ENCODE results near the gene SOCS4.
"Not testable (repeated sequence)": the region's sequence is repeated elsewhere in the genome, so short reads cannot be mapped to it uniquely, and the experiment has no call there.

SOCS4 gene

DNA sequence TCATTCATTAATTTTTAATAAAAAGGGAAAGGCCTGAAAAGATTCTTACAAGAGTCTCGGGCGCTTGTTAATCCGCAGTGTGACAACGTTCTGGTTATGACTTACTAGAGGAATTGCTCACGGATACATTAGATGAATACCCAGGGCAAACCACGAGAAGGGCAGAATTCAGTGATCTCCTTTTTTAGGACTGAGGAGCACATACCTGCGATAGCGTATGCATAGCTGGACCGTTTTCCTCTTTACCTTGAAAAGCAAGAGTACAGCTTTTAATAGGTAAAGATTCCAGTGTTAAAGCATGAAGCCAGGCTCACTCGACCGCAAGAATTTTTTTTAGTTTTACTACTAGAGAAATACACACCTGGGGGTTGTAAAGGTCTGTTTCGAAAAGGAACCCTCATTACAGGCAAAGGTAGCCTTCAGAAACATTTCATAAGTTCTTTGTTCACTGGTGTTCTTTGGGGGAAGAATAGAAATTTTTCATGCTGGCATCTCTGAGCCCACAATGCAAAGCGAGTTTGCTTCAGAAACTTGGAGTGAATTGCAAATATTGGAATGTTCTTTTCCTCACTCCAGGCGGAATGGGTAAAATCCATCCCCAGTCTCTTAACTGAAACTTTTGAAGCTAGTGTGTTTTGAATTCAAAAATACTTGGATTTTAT, 25.4 kb downstream of the SOCS4 start:
- no peak for FAIRE-seq

DNA sequence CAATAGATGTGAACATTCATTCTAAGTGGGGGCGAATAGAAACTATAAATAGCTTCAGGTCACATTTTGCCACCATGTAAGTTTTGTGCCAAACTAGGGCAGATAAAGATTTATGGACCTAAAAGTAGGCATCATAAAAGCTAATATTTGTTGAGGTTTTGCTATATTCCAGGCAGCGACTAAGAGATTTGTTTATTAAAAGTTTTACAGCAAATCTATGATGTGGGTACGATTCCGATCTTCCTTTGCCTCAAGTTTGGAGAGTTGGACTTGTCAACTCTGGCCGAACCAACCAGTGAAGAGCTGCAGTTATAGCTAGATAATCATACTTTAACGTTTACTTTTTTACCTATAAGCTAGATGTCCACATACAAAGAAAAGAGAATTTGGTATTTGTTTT, 26.0 kb downstream of the SOCS4 start:
- no peak for FAIRE-seq

- no peak for FAIRE-seq
Measured at GRCh38 chr14:55053500-55053899, 26.5 kb downstream of the SOCS4 start.

- no peak for FAIRE-seq
Measured at GRCh38 chr14:55054098-55054497, 27.1 kb downstream of the SOCS4 start.

GRCh38 chr14:55057919-55058318, 30.9 kb downstream of the SOCS4 start:
- FAIRE-seq = no peak

DNA sequence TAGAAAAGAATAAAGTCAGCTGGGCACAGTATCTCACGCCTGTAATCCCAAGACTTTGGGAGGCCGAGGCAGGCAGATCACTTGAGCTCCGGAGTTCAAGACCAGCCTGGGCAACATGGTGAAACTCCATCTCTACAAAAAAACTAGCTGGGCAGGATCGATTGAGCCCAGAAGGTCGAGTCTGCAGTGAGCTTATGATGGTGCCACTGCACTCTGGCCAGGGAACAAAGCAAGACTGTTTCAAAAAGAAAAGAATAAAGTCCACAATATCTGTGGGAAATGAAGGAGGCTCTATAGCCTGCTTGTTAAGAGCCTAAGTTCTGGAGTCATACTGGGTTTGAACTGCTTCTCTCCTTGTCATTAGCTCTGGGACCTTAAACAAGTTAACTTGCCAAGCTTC, 32.3 kb downstream of the SOCS4 start:
- FAIRE-seq = no peak

DNA sequence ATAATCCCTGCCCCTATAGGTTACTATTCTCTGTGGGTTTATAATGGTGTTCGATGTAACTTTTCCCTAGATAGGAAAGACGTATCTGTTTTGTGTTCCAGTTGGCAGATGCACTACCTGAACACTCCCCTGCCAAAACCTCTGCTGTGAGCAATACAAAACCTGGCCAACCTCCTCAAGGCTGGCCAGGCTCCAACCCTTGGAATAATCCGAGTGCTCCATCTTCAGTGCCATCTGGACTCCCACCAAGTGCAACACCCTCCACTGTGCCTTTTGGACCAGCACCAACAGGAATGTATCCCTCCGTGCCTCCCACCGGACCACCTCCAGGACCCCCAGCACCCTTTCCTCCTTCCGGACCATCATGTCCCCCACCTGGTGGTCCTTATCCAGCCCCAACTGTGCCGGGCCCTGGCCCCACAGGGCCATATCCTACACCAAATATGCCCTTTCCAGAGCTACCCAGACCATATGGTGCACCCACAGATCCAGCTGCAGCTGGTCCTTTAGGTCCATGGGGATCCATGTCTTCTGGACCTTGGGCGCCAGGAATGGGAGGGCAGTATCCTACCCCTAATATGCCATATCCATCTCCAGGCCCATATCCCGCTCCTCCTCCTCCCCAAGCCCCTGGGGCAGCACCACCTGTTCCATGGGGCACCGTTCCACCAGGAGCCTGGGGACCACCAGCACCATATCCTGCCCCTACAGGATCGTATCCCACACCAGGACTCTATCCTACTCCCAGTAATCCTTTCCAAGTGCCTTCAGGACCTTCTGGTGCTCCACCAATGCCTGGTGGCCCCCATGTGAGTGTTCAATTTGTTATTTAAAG, 35.7 kb downstream of the SOCS4 start:
- no peak for FAIRE-seq

DNA sequence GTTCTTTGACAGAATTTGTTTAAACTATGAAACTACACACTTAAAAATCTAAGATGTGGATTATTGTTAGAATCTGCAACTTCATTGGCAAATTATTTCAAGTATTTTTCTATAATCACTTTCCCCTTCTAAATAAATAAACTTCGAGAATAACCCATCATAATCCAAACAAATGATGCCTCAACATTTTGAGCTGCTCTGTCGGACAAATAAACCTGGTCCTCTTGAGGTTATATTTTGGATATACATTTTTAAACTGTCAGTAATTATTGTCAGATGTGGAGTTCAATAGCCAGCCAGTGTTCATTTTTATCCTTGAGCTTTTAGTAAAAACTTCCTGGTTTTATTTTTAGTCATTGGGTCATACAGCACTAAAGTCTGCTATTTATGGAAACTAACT, 37.9 kb downstream of the SOCS4 start:
- not testable (repeated sequence) for FAIRE-seq

DNA sequence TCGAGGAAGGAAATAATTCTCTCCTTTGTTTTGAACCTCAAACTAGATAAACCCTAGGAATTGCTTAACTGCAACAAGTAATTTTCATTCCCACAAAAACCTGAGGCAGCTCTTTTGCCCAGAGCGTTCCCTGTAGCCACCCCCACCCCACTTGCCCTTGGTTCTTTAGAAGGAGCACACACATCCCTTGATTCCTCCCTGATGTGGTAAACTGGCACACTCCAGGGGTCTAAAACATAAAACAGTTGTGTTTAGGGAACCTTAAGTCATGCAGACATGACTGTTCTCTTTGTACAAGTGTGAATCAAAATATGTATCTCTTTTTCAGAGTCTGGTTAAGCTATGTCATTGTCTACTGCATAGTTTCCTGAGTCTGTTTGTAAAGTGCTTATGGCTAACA, 38.4 kb downstream of the SOCS4 start:
- no peak for FAIRE-seq

GRCh38 chr14:55066223-55066622, 39.2 kb downstream of the SOCS4 start:
- no peak for FAIRE-seq

DNA sequence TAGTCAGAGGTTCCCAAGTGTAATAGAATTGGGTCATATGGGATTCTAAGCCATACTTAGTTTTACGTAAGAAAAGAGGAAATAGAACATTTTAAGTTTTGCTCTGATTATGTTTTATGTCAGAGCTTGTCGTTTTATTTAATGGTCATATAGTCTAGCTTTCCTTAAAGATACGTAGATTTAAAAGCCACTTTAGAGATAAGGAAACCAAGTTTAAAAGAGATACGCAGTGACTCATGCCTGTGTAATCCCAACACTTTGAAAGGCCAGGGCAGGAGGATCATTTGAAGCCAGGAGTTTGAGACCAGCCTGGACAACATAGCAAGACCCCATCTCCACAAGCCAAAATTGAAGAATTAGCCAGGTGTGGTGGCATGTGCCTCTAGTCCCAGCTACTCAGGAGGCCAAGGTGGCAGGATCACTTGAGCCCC, 44.0 kb downstream of the SOCS4 start:
- no peak for FAIRE-seq

DNA sequence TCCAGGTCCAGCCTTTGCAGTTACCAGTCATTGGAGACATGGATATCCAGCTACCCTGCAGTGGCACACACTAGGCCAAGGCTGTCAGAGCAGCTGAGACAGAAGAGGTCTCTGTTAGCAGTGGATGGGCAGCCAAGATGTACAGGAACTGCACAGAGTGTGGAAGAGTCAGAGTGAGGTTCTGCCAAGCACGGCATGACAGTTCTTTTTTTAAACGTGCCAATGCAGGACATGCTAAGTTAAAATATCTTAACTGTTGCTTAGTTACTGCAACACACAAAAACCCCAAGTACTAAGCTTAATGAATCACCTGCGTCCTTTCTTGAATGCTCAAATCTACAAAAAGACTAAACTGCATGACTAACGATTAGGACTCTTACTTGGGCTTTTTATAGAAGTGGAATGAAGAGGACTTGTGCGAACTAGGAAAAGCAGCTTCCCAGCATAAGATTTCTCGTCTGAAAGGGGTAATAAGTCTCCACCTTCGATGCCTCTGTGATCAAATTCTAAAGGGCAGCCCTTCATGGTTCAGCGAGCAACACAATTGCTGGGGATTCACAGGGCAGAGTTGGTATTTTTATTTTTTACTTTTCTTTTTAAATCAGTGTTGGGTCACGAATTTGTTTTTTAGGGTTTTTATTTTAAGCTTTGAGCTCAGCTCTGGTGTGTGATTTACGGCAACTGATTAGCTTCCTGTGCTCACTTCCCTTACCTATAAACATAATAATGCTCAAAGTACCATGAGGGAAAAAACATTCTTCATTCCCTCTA, 45.0 kb downstream of the SOCS4 start:
- no peak for FAIRE-seq

DNA sequence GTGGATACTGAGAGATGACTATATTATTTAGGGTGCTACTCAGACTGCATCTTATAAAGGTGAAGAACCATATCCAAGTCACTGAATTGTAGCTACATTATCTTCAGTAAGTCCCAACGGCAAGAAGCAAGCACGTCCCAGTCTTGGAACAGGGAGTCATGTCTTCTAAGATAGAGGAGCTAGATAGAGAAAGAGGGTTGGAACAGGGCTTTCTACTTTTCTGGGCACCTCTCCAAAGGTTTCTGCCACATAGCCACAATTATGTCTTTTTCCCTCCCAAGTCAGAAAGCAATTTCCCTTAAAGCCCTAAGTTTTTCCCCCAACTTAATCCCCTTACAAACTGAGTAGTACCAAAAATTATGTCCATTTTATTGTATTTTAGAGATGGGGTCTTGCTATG, 46.8 kb downstream of the SOCS4 start:
- no peak for FAIRE-seq

DNA sequence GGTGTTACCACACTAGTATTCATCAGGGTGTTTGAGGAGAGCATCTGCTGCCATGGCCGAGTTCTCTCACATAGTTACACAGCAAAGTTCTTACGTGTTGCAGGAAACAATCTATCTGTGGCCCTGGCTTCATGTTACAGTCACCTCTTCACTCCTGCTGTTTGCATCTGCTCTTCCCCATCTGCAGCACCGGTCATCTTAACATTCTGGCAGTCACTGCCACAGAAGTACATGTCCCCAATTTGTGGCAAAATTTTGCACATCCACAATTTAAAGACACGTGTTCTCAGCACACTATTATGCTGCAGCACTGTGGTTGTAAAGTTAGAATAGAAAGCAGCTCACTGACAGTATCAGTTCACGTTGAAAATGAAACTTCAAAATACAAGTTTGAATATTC, 47.6 kb downstream of the SOCS4 start:
- no peak for FAIRE-seq

- no peak for FAIRE-seq
Measured at GRCh38 chr14:55075628-55076175, 48.7 kb downstream of the SOCS4 start.

- FAIRE-seq = no peak
Measured at GRCh38 chr14:55077170-55078151, 50.4 kb downstream of the SOCS4 start.

DNA sequence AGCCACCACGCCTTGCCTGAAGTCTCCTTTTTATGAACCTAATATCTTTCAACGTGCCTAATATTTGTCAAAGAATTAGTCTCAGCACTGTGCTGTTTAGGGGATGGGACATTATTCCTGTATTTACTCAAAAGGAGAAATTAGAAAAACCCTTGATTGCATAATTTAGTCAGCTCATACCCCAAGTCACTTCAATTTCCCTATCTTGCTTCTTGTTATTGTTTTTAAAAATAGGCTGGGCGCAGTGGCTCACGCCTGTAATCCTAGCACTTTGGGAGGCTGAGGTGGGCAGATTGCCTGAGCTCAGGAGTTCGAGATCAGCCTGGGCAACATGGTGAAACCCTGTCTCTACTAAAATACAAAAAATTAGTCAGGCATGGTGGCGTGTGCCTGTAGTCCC, 52.9 kb downstream of the SOCS4 start:
- FAIRE-seq = not testable (repeated sequence)

DNA sequence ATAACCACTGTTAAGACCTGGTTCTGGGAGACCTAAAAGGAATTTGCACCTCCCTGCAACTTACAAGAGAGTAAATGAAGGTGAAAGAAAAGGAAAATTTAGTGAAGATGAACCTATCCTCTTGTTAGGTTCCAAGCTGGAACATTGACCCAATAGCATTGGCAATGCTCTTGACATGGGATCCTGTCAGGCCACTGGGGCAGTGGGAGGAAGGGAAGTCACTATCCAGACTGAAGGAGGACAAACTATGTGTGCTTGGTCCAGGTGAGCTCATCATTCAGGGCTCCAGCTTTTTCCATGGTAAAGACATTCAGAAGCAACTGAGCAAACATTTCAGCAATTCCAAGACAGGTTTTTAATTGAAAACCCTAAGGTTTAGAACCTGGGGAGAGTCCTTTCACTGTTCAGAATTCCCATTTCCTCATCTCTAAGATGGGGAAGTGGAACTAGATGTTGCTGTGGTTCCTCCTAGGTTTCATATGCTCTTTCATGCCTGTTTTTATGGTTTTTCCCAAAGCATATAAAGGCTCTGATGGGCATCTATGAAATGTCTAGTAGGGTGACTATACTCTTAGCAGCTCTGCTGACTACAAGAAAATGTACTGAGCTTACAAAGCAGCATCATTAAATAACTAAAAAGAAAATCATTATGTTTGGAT, 57.5 kb downstream of the SOCS4 start:
- FAIRE-seq = no peak

- no peak for FAIRE-seq
Measured at GRCh38 chr14:55085060-55085660, 58.1 kb downstream of the SOCS4 start.

GRCh38 chr14:55086938-55087337, 59.9 kb downstream of the SOCS4 start:
- no peak for FAIRE-seq

GRCh38 chr14:55088356-55088755, 61.3 kb downstream of the SOCS4 start:
- no peak for FAIRE-seq
